ENCODE results near the gene PFDN2.
"Not testable (repeated sequence)": the region's sequence is repeated elsewhere in the genome, so short reads cannot be mapped to it uniquely, and the experiment has no call there.

Gene PFDN2

GRCh38 chr1:161080441-161081405, 37.1 kb downstream of the PFDN2 start:
- DNase-seq (ENCODE audit: low read depth): no peak

DNA sequence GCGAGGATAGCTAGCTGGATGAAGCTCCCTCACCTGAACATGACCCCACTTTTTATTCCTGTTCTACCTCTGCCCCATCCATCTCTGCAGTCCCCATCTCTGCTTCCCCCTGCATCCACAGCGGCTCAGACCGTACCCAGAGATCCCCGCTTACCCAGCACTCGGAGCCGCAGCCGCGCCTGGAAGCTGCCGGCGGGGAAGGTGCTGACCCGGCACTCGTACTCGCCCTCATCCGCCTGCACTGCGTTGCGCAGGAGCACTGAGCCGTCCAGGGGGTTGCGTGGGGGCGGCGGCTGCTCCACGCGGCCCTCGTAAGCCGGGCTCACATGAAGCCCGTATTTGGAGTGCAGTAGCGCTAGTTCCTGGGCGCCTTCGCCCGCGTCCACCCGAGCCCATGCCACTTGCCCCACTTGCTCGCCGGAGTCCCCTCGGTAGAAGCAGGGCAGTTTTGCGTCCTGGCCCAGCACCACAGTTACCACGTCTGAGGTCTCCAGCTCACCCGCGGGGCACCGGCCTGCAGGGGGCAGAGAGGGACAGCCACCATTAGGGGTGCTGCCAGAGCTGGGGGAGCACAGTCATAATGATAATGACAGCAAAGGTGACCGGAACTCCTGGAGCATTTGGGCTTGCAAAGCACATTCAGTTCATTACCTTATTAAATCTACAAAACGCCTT, 38.3 kb downstream of the PFDN2 start:
- DNase-seq (ENCODE audit: low read depth): no peak

DNA sequence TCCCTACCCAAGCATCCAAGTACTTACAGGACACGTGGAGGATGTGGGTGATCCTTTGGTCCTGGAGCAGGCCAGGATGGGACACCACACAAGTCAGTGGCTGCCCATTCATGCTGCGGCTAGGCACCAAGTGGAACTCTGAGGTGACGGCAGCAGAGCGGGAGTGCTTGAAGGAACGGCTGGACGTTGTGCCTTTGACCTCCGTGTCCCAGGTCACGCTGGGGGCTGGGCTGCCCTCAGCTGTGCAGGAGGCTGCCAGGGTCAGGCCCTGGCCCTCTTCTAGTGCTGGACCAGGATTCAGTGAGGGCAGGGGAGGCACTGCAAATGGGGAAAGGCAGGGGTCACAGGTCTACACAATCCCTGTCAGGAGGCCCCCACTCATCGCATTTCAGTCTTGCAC, 40.4 kb downstream of the PFDN2 start:
- DNase-seq (ENCODE audit: low read depth): no peak

DNA sequence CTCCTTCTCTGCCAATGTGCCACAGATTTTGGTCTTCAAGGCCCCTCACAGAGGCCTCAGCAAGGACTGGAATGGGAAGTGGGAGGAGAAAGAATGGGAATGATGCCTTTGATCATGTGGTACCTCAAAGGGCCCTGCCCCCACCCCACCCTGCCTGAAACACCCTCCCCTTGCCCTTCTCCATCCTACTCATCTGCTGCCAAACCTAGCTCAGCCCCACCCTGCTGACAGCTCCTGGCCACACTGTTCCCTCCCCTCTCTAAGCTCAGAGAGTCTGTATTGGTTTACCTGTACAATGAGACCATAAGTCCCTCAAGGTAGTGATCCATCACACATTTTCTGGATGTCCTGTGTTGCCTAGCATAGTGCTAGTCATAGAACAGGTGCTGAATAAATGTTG, 41.4 kb downstream of the PFDN2 start:
- DNase-seq (ENCODE audit: low read depth): no peak

GRCh38 chr1:161074676-161075368, 43.0 kb downstream of the PFDN2 start:
- no peak for DNase-seq (ENCODE audit: low read depth)

- no peak for DNase-seq (ENCODE audit: low read depth)
These were observed 44.2 kb downstream of the PFDN2 start for GRCh38 chr1:161073474-161074121.

DNA sequence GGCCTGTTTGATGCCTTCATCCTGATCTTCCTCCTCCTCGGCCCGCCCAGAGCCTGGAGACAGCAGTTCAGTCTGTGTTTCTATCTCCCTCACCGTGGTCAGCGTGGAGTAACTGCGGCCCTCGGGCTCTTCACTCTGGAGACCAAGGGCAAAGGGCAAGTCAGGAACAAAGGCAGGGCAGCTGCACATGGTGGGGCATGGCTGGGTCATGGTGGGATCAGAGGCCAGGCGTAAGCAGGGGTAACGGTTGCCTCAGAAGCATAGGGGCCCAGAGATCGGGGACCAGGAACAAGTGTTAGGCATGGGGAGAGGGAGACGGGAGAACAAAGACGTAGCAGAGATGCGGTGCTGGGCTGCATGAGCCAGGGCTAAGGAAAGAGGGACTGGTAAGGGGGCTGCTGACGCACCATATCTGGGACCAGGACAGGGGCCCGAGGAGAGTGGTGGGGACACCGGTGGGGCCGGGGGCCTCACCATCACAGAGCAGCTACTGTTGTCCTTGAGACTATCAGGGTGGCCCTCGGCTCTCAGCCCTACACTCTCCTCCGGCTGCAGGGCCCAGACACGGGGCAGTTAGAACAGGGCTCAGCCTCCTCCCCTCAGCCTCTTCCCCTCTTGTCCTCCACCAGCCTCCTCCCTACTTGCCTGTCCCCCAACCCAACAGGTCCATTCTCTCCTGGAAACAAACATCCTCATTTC, 44.9 kb downstream of the PFDN2 start:
- DNase-seq (ENCODE audit: low read depth): no peak

- no peak for DNase-seq (ENCODE audit: low read depth)
These were observed 45.9 kb downstream of the PFDN2 start for GRCh38 chr1:161071886-161072371.

- no peak for DNase-seq (ENCODE audit: low read depth)
These were observed 47.1 kb downstream of the PFDN2 start for GRCh38 chr1:161070761-161071160.

DNA sequence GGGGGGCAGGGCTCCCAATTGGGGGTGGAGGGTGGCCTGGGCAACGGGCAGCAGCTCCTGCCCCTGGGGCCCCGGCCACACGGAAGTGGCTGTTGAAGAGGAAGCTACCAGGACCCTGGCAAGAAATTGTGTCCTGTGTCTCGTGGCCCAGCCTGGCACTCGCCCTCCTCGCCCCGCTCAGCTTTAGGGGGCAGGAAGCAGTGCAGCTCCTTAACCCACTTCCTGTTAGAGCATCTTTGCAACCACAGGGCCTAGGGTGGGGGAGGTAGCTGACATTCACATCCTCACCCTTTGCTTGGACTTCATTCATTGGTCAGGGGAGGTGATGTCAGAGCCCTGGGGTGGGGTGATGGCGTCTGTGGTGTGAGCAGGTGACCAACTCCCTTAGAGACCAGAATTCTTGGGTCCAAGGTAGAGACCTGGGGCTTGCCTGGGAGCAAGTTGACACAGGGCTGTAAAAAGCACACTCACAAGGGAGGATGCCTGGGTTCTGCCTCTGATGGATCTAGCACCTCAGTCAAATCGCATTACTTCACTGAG, 48.0 kb downstream of the PFDN2 start, which contains the start of gene ARHGAP30:
TSS of gene ARHGAP30 (minus strand) at position 161 of the 540 bp plus-strand sequence. CDS start 267 bp downstream, outside the sequence.
- peak; percentile 79 for DNase-seq (ENCODE audit: low read depth)

GRCh38 chr1:161069241-161069640, 48.6 kb downstream of the PFDN2 start:
- DNase-seq (ENCODE audit: low read depth): no peak

DNA sequence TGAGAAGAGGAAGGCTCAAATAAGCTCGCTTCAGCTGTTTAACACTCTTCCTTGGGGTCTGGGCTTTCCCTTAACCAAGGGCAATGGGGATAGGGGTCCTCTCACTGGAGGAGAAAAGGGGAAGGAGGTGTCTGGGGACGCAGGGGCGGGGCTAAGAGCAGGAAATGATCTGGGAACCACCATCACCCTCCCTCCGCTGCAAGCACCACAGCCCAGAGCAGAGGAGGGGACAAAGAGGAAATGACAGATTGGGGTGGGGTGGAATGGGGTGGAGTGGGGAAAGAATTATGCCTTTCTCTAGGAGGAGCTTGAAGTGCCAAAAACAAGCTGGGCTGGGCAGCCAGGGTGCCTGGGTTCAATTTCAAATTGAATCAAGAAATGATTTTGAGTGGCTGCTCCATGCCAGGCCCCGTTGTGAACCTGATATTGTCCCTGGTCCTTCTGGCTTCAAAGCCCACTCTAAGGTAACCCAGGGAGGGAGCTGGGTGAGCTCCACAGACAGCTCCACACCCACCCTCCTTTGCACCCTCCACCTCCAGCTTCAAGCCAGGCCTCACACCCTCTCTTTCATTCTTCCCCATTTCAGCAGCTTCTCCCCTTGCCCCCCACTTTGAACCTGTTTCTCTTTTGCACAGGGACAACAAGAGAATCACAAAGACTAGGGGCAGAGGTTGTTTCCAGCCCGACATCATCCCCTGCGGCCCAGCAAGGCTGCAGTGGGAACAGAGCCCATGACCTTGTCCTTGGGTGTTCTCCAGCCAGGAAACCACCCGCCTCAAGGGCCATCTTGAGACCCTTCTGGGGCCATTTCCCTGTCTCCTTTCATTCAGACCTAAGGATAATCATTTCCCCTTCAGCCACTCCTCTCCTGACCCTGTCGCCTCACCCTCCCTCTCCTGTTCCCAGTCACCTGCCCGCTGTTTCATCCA, 49.3 kb downstream of the PFDN2 start:
- peak; percentile 82 for DNase-seq (ENCODE audit: low read depth)

DNA sequence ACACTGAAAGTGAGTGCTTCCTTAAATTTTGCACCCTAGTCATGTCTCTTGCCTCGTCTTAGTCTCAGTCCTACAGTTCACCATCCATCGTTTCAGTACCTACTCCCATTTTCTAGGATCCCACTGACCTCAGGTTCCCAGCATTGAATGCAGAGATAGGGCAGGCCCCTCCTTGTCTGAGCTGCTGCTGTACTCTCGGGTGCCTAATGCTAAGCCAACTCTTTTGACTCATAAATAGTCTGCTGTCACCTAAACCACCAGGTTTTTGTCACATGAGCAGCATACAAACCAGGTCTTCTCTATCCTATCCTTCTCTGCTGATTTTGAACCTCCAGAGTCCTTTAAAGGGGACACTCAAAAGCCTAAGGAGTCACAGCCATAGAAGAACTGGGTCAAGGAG, 51.1 kb downstream of the PFDN2 start:
- no peak for DNase-seq (ENCODE audit: low read depth)

DNA sequence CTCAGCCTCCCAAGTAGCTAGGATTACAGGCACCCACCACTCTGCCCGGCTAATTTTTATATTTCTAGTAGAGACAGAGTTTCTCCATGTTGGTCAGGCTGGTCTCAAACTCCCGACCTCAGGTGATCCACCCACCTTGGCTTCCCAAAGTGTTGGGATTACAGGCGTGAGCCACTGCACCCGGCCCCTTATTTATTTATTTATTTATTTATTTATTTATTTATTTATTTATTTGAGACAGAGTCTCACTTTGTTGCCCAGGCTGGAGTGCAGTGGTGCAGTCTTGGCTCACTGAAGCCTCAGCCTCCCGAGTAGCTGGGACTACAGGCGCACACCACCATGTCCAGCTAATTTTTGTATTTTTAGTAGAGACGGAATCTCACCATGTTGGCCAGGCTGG, 52.2 kb downstream of the PFDN2 start:
- not testable (repeated sequence) for DNase-seq (ENCODE audit: low read depth)

- DNase-seq (ENCODE audit: low read depth): not testable (repeated sequence)
These were observed 53.9 kb downstream of the PFDN2 start for GRCh38 chr1:161063936-161064335.

GRCh38 chr1:161061419-161061818, 56.4 kb downstream of the PFDN2 start:
- no peak for DNase-seq (ENCODE audit: low read depth)

DNA sequence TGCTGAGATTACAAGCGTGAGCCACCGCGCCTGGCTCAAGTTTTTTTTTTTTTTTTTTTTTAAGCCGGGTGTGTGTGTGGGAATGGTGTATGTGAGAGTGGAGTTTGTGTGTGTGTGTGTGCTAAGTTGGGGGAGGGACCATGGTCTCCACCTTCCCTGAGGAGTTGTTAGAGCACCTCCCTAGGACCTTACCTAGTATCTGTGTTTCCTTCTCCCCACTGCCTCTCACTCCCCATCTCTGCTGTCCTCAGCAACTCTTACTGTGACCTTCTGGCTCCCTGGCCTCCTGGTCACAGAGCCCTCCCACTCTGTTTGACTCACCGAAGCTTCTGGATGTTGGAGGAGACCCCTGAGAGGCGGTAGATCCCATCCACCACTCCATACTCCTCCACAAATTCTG, 58.5 kb downstream of the PFDN2 start:
- no peak for DNase-seq (ENCODE audit: low read depth)

DNA sequence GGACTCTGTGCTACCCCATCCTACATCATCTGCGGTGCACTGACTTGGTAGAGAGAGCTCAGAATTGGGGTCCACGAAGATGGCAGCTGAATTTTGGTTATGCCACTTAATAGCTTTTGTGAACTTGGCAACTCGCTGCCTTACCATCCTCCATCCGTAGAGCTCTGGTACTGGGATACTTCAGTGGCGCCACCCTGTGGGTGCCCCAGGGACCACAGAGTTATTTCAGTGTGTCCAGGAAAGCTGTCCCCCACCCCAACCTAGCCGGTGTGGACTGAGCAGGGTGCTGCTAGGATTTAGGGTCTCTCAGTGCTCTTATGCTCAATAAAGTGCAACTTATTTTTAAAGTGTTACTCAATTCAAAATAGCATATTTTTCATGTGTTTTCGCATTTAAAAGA, 63.0 kb downstream of the PFDN2 start:
- no peak for DNase-seq (ENCODE audit: low read depth)

DNA sequence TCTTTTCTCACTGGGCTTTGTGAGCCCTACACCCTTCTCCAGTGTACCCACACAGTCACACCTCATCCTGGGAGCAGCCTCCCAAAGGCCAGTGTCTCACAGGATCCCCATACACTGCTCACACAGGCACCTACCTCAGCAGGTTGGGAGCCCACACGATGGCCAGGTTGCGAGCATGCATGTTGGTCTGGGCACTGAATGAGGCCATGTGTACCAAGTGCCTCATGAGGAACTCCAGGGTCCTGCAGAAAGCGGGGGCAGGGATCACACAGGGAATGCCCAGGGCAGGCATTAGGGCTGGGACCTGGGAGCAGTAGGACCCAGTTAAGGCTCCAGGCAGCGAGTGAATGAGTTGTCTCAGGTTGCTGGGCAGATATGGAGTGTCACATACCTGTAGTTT, 63.6 kb downstream of the PFDN2 start:
- no peak for DNase-seq (ENCODE audit: low read depth)

DNA sequence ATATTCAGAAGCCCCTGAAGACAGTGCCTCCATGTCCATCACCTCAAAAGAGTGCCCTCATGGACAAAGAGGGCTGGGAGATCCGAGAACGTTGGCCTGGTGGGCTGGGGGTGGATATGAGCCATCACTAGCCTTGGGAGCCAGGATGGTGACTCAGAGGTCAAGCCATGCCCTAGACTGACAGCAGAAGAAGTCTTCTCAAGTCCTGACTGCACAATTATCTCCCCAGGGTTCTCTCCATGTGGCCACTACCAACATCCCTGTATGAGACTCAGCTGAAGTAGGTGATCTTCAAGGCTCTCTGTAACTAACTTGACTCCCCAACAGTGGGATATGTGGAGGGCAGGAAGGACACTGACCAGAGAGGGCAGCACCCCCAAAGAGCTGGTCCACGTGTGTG, 64.9 kb downstream of the PFDN2 start:
- DNase-seq (ENCODE audit: low read depth): no peak
